GM18517 (cell line): ENCODE results near the gene RSPH1.

Experiments
- ATAC-seq: cut with Tn5 transposase; IDR thresholded peaks from one replicate; pipeline ENCODE4 v1.9.1; 2021; ENCODE audit warnings: mild to moderate bottlenecking, moderate library complexity; ENCODE audit not compliant: unreplicated experiment

RSPH1 gene

DNA sequence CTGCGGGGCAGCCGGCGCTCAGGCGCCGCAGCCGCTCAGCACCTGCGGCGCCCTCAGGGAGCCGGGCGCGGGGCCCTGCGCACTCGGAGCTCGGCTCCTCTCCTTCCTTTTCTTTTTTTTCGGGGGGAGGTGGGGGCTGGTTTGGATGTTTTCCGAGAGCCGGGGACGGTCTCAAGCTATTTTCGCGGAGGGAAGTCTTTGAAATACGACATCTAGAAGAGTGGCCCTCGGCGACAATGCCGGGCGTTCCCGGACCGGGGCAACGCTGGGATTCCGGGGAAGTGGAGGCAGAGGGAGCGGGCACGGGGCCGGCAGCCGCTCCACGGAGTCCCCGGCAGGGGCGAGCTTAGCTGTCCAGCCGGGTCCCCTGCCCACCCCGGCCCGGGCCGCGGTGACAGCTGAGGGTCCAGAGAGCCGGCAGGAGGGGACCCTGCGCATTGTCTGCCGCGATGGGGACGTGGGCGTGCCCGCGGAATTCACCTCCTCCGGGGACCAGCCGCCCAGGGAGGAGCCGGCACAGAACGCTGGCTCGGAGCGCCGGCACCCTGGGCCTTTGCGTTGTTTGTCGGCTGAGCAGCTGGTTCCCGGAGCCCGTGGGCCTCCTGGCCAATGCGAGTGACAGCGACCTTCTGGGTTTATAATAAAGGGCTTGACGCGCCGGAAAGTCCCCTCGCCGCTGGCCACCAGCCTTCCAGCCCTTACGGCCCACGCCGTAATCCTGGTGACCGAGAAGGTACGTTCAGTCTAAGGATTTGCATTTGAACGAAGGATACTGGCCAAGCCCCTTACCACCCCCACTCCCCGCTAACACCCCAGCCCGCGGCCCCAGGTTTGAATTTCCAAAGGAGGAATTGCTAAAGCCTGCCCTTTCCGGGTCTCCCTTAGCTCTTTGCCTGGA is 18.2 kb upstream of the RSPH1 start:
- no peak for ATAC-seq

DNA sequence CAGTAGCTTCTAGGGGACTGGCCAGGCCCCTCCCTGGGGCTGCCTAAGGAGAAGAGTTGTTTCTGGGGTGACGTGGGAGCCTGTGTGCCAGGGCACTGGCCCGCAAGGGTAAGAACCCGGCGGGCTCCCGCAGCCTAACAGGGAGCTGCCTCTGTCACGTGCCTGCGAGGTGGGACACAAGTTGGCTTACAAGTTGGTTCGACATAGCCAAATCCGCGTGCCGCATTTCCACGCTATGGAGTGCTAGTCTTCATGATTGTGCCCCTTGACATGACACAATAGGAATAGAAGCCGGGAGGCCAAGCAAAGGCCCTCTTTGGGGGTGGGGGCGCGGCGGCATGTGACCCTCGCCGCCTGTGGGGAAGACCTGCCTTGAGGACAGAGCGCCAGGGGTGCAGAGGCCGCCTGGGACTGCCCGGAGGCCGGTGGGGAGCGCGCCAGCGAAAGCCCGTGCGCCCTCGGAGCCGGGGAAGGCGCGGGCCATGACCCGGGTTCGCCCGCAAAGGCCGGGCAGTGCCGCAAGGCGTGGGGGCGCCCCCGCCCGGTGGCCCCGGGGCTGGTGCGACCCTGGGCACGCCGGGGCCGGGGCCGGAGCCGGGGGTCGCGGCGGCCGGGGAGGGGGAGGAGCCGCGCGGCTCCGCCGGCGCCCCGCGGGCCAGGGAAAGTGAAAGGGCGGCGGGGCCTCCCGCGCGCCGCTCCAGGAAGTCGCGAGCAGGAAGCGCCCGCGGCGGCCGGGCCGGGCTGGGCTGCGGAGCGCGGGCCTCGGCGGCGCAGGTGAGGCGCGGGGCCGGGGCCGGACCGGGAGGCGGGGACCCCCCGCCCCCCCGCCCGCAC is 17.3 kb upstream of the RSPH1 start, which contains the start of gene SLC37A1:
SLC37A1 (plus strand) TSS at position 702 of the 834 bp plus-strand sequence. CDS start 4,603 bp downstream, outside the sequence.
- ATAC-seq: no peak

GRCh38 chr21:42512346-42513034 is 16.5 kb upstream of the RSPH1 start:
- ATAC-seq: no peak

DNA sequence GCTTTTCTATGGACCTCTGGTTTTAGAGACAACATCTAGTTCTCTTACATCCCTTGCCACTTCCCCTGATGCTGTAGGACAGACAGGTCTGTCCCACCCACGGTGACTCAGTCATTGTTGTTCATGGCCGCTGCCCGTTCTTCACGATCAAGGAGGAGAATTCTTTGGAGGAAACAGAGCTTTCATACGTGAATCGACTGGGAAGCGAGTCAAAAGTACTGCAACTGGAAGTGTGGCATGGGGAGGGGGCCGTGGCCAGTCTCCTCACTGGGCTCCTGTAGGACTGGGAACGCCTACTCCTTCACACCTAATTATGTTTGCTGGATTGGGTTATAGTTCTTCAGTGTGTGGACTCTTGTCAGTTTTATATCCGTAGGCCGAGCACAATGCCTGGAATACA is 13.2 kb upstream of the RSPH1 start:
- ATAC-seq: no peak

GRCh38 chr21:42508371-42508770 is 12.3 kb upstream of the RSPH1 start:
- ATAC-seq: no peak

- no peak for ATAC-seq
Measured at GRCh38 chr21:42507418-42507817, 11.4 kb upstream of the RSPH1 start.

DNA sequence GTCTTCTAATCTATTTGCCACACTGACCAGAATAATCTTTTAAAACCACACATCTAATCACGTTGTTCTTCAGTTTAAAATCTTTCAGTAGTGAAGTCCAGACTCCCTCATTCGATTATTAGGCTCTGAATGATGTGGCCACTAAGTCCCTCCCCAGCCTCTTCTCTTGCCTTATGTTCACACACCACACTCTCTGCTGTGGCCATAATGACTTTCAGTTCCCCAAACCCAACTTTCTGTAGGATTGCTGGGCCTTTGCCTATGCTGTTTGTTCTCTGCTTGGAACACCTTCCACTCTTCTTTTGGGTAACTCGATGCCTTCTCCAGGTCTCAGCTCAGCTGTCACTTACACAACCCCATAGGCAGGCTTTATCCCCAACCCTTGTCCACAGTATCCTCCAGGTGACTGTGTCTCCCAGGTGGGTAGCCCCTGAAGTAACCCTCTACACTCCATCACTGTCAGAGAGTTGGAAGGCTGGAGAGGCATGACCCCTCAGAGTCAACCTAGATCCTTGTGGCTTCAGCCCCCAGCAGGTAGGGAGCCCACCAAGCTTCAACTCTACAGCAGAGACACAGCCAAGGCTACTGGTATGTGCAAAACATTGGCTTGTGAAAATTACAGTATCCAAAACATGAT is 9.2 kb upstream of the RSPH1 start:
- peak; percentile 77 for ATAC-seq

GRCh38 chr21:42503711-42504110 is 7.7 kb upstream of the RSPH1 start:
- ATAC-seq: no peak

DNA sequence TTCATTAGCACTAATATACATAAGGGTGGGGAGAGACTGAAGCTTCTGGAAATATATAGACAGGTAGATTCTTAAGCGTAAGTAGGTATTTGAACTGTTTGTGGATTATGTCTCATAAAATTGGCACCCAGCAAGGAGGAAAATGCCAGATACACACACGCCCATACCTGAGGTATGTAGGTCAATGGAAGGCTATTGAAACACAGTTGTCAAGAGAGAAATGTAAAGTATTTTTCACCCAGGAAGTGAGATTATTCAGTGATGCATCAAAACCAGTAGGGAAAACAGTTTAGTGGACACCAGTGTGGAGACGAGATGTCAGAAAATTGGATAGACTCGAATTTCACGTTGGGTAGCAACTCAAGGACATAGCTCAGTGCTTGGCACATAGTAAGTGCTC is 4.7 kb upstream of the RSPH1 start:
- ATAC-seq: no peak

GRCh38 chr21:42500225-42500624 is 4.2 kb upstream of the RSPH1 start:
- ATAC-seq: no peak

GRCh38 chr21:42499444-42500112 is 3.6 kb upstream of the RSPH1 start:
- ATAC-seq: no peak

GRCh38 chr21:42498012-42498411 is 2.0 kb upstream of the RSPH1 start:
- ATAC-seq: no peak

DNA sequence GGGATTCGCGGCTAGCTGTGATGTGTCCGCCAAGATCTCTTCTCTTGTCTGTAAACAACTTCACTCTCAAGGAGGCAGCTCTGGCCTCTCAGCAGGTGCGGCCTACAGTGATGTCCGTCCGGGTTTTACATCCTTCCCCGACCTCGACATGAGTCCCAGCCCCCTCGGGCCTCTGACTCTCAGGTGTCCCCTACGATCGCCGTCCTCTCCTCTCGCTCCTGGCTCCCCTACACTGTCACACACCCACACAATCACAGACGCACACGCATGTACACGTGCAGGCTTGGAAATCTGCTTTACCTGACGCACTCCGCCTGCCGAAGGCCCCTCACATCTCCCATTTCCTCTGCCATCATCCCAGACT is 797 bp upstream of the RSPH1 start:
- no peak for ATAC-seq

DNA sequence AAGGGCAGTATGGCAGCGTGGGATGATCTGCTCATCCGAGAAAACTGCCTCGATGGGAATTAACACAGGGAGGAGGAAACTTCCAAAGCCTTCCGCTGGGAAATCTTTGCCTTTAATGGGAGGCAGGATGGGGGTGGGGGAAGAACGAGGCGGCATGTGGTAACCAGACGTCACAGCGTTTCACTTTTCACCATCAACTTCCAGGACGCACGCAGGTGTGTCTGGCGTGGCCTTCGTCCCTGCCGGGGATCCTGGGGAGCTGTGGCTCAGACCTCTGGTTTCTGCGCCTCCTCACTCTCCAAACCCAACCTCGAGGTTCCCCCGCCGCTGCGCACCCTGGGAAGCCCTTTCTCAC is 282 bp downstream of the RSPH1 start:
- ATAC-seq: no peak

DNA sequence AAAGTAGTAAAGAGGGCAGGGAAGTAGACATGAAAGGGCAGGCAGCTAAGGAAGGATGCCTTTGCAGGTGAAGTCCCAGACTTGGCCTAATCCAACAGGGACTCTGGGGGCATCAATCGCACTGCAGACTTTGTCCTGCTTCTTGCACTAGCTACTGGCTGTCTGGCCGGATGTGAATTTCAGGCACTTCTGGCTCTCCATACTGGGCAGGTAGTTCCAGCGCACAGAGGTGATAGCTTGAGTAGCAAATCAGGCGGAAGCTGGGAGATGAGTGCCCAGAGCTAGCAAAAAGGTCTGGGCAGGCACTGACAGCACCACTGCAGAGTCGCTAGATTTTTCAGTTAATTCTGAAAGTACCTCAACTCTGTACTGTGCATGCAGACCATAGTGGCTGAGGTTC is 997 bp downstream of the RSPH1 start:
- no peak for ATAC-seq

GRCh38 chr21:42493109-42494060 is 2.6 kb downstream of the RSPH1 start:
- no peak for ATAC-seq

- ATAC-seq: no peak
Measured at GRCh38 chr21:42492201-42492600, 3.8 kb downstream of the RSPH1 start.

DNA sequence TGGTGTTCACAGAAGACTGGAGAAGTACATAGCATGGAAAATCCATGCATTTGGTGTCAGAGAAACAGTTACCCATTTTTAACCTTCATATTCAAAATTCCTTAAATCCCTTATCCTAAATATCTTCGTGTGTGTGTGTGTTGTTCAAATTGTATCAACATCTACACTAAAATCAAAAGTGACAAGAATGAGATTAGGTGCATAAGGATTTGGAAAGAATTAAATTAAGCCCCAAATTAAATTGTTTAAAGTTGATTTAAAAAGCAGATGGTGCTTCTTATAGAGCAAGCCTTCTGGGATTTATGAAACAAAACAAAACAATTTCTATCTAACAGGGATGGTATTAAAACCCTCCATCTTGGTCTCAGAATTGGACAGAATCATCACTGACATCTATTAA is 4.7 kb downstream of the RSPH1 start:
- ATAC-seq: no peak

- no peak for ATAC-seq
Measured at GRCh38 chr21:42490720-42491119, 5.3 kb downstream of the RSPH1 start.
